ENCODE results near the gene SYT5.

Gene SYT5

DNA sequence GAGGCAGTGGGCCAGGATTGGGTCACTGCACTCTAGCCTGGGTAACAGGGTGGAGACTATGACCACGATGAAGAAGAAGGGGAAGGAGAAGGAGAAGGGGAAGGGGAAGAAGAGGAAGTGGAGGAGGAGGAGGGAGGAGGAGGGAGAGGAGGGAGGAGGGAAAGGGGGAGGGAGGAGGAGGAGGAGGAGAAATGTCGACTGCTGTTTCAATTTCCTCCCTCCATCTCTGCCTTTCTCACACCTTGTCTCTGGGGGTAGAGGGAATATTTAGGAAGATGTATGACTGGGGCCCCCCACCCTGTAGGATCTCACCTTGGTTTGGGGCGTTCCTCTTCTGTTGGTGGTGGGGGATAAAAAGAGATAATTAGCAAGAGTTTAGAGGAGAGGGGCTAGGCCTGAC, 34.9 kb downstream of the SYT5 start:
- no peak for DNase-seq

DNA sequence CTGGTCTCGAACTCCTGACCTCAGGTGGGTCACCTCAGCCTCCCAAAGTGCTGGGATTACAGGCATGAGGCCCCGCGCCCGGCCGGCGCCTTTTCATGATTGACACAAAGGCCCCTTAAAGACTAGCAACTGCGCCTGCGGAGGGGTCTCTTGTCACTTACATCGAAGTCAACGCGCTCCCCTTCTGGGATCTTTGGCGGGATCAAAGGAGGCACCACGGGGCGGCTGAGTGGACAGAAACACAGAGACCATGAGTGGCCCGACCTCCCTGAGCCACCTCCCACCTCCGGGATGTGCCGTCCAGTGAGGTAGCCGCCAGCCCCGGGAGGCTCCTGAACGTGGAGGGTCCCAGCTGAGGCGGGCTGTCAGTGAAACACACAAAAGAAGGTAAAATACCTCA, 38.4 kb downstream of the SYT5 start:
- no peak for DNase-seq

DNA sequence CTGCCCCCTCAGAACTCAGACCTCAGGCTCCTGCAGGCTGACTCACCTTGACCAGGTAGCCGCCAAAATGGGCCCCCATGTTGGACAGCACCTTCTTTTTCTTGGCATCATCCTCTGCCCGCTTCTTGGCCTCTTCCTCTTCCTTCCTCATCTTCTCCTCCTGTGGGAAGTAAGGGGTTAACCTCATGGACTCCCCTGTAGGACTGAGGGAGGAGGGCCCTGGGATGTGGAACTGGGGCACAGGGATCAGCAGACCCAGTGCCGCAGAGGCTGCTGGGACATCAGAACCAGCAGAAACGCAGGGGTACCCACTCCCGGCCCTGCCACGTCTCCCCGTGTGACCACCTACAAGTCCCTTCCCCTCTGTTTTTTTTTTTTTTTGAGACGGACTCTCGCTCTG, 42.2 kb downstream of the SYT5 start:
- no peak for DNase-seq

- DNase-seq = no peak
Observed at GRCh38 chr19:55136399-55137102, 43.5 kb downstream of the SYT5 start.

GRCh38 chr19:55134736-55135135, 45.4 kb downstream of the SYT5 start:
- no peak for DNase-seq

DNA sequence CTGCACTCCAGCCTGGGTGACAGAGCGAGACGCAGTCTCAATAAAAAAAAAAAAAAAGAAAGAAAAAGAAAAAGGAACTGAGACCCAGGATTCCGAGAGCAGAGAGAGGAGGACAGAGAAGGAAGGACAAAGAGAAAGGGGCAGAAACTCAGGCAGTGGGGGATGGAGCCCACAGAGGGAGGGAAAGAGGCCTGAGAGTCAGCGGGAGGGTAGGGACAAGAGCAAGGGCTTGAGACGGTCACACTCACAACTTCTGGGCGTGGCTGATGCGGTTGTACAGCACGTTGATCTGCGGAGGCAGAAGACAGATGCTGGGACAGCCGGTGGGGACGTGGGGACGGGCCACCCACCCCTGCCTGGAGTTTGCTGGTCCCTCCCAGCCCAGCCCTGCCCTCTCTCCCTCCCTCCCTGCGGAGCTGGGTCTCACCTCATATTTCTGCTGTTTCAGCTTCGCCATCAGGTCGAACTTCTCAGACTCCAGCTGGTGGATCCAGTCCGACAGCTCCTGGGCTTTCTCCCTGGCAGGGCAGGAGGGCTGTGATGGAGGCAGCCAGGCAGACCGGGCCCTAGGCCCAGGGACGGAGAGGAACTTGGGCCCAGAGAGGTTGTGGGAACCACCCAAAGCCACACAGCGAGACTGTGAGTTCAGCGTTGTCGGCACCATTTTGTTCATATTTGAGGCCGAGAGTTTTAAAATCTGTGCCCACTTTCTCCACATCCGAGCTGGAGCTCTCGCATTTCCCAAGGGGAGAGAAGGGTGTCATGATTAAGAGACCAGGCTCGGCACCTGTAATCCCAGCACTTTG, 46.2 kb downstream of the SYT5 start:
- DNase-seq = no peak

DNA sequence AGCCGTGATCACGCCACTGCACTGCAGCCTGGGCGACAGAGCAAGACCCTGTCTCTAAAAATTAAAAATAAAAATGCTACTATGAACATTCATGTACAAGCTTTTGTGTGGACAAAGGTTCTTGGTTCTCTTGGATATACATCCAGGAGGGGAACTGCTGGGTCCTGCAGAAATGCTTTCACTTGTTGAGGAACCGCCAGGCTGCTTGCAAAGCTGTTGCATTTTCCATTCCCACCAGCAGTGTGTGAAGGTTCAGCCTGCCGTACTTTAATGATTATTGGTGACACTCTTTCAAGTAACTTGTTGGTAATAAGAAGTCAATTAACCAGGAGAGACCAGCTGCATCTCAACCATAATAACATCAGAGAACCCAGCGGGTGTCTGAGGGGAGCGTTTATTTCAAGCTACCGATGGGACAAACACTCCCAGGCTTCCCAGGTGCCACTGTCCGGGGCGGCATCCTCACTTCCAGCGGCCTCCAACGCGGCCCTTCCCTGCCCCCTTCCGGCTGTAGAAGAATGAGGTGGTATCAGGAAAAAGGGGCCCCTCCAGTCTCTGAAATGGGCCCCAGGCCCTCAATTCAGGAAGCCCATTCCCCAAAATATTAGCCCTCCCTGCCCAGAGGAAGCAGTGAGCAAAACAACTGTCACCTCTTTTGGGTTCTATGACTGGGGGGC, 47.5 kb downstream of the SYT5 start:
- no peak for DNase-seq

DNA sequence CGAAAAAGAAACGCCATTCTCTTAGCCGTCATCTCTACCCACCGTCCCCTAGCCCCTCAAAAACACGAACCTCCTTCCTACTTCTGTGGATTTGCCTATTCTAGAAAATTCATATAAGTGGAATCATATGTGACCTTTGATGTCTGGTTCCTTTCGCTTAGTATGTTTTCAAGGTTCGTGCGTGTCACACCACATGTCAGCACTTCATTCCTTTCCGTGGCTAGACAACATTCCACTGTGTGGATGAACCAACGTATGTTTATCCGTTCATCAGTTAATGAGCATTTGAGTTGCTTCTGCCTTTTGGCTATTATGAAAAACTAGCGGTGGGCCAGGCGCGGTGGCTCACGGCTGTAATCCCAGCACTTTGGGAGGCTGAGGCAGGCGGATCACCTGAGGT, 48.7 kb downstream of the SYT5 start:
- DNase-seq = peak; percentile 52

Data from fibroblast of skin of scalp (primary cell).